GM12875 (cell line): ENCODE results near the gene RFFL.
"Not testable (repeated sequence)": the region's sequence is repeated elsewhere in the genome, so short reads cannot be mapped to it uniquely, and the experiment has no call there.

Experiments used
- H3K4me3 ChIP-seq: one replicate; pipeline ENCODE4 v1.5.1; 2011; ENCODE audit warnings: low read depth, low read length, control low read depth
- TF ChIP-seq, protein P1 (sequence below): IDR thresholded peaks from 2 replicates; pipeline ENCODE4 v1.5.1; 2011; ENCODE audit warnings: low read depth, mild to moderate bottlenecking, control low read depth, inconsistent platforms, low read length, moderate library complexity, borderline replicate concordance; ENCODE audit not compliant: insufficient read depth

RFFL gene, protein sequence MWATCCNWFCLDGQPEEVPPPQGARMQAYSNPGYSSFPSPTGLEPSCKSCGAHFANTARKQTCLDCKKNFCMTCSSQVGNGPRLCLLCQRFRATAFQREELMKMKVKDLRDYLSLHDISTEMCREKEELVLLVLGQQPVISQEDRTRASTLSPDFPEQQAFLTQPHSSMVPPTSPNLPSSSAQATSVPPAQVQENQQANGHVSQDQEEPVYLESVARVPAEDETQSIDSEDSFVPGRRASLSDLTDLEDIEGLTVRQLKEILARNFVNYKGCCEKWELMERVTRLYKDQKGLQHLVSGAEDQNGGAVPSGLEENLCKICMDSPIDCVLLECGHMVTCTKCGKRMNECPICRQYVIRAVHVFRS

DNA sequence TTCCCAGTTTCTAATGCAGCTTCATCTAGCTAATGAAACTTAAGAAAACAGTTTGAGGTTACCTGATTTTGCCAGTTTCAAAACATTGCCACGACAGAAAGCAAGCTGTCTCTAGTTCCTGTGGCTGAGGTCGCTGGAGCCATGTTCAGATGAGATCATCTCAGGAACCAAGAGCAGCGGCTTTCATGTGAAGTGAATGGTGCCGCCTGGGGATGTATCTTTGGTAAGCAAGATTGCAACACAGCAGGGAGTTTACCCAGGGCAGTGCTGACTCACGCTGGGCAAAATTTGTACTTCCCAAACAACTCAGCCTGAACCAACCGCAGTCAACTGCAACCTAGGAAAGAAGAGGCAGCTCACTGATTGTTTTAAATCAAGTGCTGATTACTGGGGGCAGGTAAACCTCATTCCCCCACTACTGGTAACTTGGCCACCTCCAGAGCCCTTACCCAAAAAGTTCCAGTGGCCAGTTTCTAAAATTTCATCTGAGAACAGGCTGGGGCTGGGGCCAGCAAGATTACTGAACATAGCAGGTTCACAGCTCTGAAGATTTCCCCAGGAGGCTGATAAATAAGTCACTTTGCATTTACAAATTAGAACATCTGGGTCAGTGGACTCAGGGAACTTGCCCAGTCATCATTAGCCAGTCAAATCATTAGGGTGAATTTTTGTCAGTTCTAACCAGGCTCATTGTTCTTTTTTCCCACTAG is at the start of gene RFFL:
TSS of gene RFFL (minus strand) at position 194 of the 710 bp plus-strand sequence. CDS start 37,154 bp downstream, outside the sequence.
- TF ChIP-seq, protein P1, sequence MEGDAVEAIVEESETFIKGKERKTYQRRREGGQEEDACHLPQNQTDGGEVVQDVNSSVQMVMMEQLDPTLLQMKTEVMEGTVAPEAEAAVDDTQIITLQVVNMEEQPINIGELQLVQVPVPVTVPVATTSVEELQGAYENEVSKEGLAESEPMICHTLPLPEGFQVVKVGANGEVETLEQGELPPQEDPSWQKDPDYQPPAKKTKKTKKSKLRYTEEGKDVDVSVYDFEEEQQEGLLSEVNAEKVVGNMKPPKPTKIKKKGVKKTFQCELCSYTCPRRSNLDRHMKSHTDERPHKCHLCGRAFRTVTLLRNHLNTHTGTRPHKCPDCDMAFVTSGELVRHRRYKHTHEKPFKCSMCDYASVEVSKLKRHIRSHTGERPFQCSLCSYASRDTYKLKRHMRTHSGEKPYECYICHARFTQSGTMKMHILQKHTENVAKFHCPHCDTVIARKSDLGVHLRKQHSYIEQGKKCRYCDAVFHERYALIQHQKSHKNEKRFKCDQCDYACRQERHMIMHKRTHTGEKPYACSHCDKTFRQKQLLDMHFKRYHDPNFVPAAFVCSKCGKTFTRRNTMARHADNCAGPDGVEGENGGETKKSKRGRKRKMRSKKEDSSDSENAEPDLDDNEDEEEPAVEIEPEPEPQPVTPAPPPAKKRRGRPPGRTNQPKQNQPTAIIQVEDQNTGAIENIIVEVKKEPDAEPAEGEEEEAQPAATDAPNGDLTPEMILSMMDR, result 0 out of 2 replicates have a peak, but pooled peaks have one; percentile 5
- no peak within 1 kb of the TSS for H3K4me3 ChIP-seq

DNA sequence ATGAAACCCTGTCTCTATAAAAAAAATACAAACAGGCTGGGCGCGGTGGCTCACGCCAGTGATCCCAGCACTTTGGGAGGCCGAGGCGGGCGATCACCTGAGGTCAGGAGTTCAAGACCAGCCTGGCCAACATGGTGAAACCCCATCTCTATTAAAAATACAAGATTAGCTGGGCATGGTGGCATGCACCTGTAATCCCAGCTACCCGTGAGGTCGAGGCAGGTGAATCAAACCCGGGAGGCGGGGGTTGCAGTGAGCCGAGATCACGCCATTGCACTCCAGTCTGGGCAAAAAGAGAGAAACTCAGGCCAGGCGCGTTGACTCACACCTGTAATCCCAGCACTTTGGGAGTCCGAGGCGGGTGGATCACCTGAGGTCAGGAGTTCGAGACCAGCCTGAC is 47.3 kb upstream of the RFFL start:
- H3K4me3 ChIP-seq, result not testable (repeated sequence)

DNA sequence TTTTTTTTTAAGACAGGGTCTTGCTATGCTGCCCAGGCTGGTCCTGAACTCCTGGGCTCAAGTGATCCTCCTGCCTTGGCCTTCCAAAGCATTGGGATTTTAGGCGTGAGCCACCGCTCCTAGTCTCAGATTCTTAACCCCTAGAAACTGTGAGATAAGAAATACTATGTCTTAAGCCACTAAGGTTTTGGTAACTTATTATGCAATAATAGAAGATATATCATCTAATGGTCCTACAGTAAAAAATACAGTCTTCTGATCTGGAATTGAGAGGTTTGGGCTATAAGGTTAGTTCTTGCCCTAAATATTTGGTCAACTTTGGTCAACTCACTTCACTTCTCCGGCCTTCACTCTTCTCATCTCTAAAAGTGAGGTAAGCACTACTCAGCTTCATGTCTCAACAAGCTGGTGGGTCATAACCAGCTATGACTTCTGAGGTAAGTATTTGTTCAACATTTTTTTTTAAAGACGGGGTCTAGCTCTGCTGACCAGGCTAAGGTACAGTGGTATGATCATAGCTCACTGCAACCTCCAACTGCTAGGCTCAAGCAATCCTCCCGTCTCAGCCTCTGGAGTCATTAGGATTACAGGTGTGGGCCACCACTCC is 41.4 kb upstream of the RFFL start:
- H3K4me3 ChIP-seq, result no peak overlapping the region

DNA sequence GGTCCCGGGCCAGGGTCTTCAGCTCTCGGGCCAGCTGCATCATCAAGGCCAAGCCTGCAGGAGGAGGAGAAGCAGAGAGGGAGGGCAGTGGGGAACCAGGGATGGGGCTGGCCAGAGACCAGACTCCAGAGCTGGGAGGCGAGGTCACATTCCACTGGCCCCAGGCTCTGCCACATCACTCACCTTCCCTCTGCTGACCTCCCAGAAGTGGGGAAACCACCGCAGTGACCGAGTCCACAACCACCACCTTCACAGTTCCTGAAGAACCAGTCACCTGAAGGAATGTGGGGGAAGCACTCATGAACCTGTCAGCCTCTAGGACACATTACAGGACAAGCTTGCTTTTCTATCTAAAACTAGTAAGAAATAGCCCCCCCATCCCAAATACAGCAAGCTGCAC is 39.8 kb upstream of the RFFL start:
- H3K4me3 ChIP-seq, result no peak overlapping the region
- TF ChIP-seq, protein P1, result no peak

More for the DNA sequence above, 41.4 kb upstream of the RFFL start:
- TF ChIP-seq, protein P1, result no peak

DNA sequence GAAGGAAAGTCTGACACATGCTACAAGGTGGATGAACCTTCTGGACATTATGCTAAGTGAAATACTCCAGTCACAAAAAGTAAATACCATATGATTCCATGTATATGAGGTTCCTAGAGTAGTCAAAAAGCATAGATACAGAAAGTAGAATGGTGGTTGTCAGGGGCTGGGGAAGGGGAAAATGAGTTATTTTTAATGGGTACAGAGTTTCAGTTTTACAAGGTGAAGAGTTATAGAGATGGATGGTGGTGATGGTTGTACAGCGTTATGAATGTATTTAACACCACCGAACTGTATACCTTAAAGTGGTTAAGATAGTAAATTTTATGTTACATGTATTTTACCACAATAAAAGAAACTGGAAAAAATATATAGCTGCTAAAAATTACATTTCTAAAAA is 38.2 kb upstream of the RFFL start:
- H3K4me3 ChIP-seq, result no peak overlapping the region
- TF ChIP-seq, protein P1, result no peak

DNA sequence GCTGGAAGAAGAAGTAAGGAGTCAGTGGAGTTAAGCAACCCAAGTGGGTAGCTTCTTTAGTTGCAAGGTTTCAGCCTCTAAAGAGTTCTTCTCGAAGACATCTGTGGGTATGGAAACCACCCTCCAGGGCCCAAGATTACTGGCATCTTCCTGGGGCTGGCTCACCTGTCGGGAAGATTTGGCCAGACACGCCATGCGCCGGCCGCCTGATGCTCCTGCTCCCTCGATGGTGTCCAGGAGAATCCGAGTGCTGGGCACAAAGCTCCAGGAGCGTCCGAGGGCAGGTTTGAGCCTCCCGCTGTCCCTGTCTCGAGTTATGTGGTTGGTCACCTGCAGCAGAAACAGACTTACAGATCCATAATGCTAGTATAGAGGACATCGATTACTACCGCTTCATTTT is 37.5 kb upstream of the RFFL start:
- TF ChIP-seq, protein P1, result no peak
- no peak overlapping the region for H3K4me3 ChIP-seq

DNA sequence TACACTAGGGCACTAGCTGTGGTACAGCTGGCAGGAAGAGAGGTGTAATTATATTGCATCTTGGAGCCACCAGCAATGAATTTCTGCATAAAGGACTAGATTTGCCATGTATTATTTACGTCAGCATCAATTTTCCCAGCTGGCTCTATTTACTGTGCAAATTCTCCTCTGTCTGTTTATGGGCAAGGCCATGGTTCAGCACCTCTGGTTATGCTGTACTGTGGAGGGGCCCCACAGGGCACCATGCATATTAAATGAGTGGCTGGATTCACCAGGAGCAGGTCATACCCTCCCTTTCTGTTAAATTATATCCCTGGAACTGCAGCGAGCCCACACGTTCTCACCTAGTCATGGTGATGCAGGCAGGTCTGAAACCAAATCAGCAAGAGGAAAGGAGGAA is 36.4 kb upstream of the RFFL start:
- TF ChIP-seq, protein P1, result no peak
- no peak overlapping the region for H3K4me3 ChIP-seq
